A673 (cell line): Measurements from ENCODE around the gene ROR2.

ENCODE experiments used
- EZH2 ChIP-seq: fragments of 200-600 bp; sonication (generic); IDR thresholded peaks from 2 replicates; pipeline ENCODE4 v1.6.1; 2017; ENCODE audit warnings: borderline replicate concordance, low read depth, mild to moderate bottlenecking, mixed read lengths, antibody characterized with exemption, low read length; ENCODE audit not compliant: poor library complexity, severe bottlenecking
- TF ChIP-seq, protein P1 (sequence below): fragments of 300-800, 200-600 bp; sonication (generic); conservative IDR thresholded peaks from 2 replicates; pipeline ENCODE4 v1.5.1; 2017; ENCODE audit warnings: low read depth, mild to moderate bottlenecking, antibody characterized with exemption, low read length, moderate library complexity, mixed read lengths

DNA sequence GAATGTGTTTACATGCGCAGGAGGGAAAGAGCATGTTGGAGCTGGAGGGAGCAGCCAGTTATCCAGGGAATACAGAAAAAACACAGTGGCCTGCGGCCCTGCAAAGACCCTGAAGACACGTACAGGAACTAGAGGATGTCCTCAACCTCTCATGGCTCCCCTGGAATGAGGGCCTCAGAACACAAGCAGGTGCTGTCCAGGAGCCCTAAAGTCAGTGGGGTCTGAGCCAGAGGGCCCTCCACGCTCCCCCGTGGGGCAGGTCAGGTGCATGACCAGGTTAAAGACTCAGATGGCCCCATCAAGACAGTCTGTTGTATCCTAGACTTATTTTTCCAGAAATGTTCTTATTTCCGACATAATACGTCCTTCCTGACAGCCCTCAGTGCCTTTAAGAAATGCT lies 106.9 kb downstream of the ROR2 start:
- TF ChIP-seq, protein P1, sequence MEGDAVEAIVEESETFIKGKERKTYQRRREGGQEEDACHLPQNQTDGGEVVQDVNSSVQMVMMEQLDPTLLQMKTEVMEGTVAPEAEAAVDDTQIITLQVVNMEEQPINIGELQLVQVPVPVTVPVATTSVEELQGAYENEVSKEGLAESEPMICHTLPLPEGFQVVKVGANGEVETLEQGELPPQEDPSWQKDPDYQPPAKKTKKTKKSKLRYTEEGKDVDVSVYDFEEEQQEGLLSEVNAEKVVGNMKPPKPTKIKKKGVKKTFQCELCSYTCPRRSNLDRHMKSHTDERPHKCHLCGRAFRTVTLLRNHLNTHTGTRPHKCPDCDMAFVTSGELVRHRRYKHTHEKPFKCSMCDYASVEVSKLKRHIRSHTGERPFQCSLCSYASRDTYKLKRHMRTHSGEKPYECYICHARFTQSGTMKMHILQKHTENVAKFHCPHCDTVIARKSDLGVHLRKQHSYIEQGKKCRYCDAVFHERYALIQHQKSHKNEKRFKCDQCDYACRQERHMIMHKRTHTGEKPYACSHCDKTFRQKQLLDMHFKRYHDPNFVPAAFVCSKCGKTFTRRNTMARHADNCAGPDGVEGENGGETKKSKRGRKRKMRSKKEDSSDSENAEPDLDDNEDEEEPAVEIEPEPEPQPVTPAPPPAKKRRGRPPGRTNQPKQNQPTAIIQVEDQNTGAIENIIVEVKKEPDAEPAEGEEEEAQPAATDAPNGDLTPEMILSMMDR, result no peak
- no peak for TF ChIP-seq EZH2
